Trophoblast cell (in vitro differentiated cells and primary cell): ENCODE measurements around the gene RBFOX1.

ENCODE experiments used
- DNase-seq, 2 donors: peaks; one replicate each; pipeline ENCODE4 v3.0.0-alpha.2; 2016
- H2AFZ ChIP-seq: 2 replicates; pipeline ENCODE4 v1.6.1; 2013; ENCODE audit warnings: low read length, moderate library complexity, mild to moderate bottlenecking; ENCODE audit not compliant: insufficient read depth, poor library complexity
- H2AK5ac ChIP-seq: 2 replicates; pipeline ENCODE4 v1.6.1; 2013; ENCODE audit warnings: mild to moderate bottlenecking, low read length
- H2BK120ac ChIP-seq: 2 replicates; pipeline ENCODE4 v1.6.1; 2013; ENCODE audit warnings: low read length, mild to moderate bottlenecking, moderate library complexity; ENCODE audit not compliant: insufficient read depth, poor library complexity
- H2BK12ac ChIP-seq: 2 replicates; pipeline ENCODE4 v1.6.1; 2013; ENCODE audit warnings: mild to moderate bottlenecking, low read length, moderate library complexity
- H2BK5ac ChIP-seq: 2 replicates; pipeline ENCODE4 v1.6.1; 2013; ENCODE audit warnings: low read length, low read depth, moderate library complexity, mild to moderate bottlenecking; ENCODE audit not compliant: poor library complexity
- H3K14ac ChIP-seq: 2 replicates; pipeline ENCODE4 v1.6.1; 2013; ENCODE audit warnings: mild to moderate bottlenecking, low read length
- H3K18ac ChIP-seq: 2 replicates; pipeline ENCODE4 v1.6.1; 2013; ENCODE audit warnings: mild to moderate bottlenecking, low read length
- H3K23ac ChIP-seq: 2 replicates; pipeline ENCODE4 v1.6.1; 2013; ENCODE audit warnings: low read length
- H3K27ac ChIP-seq: 2 replicates; pipeline ENCODE4 v1.5.1; 2013; ENCODE audit warnings: low read depth, mild to moderate bottlenecking, inconsistent platforms, low read length, moderate library complexity
- H3K27me3 ChIP-seq: 2 replicates; pipeline ENCODE4 v1.6.1; 2013; ENCODE audit warnings: inconsistent platforms, mild to moderate bottlenecking, low read length, moderate library complexity; ENCODE audit not compliant: insufficient read depth
- H3K36me3 ChIP-seq, 2 experiments: 1 replicate in 1 of 2; 2 replicates in 1 of 2; pipeline ENCODE4 v1.6.1; 2013; ENCODE audit warnings: low read length in 2 of 2, mild to moderate bottlenecking in 2 of 2, moderate library complexity in 1 of 2; ENCODE audit not compliant: insufficient read depth in 2 of 2, control insufficient read depth in 1 of 2
- H3K4ac ChIP-seq: 2 replicates; pipeline ENCODE4 v1.6.1; 2013; ENCODE audit warnings: low read depth, mild to moderate bottlenecking, low read length, moderate library complexity
- H3K4me1 ChIP-seq, 2 experiments: 1 replicate in 1 of 2; 2 replicates in 1 of 2; pipeline ENCODE4 v1.6.1; 2013; ENCODE audit warnings: low read length in 2 of 2, mild to moderate bottlenecking in 2 of 2, moderate library complexity in 1 of 2; ENCODE audit not compliant: insufficient read depth in 2 of 2, control insufficient read depth in 1 of 2
- H3K4me2 ChIP-seq: 2 replicates; pipeline ENCODE4 v1.6.1; 2013; ENCODE audit warnings: inconsistent platforms, mild to moderate bottlenecking, low read length, moderate library complexity
- H3K4me3 ChIP-seq: 2 replicates; pipeline ENCODE4 v1.5.1; 2013; ENCODE audit warnings: mild to moderate bottlenecking, low read depth, low read length, inconsistent platforms
- H3K79me1 ChIP-seq: one replicate; pipeline ENCODE4 v1.6.1; 2013; ENCODE audit warnings: low read length
- H3K79me2 ChIP-seq: 2 replicates; pipeline ENCODE4 v1.6.1; 2013; ENCODE audit warnings: low read length, mild to moderate bottlenecking; ENCODE audit not compliant: control insufficient read depth, insufficient read depth, poor library complexity
- H3K9ac ChIP-seq: 2 replicates; pipeline ENCODE4 v1.6.1; 2013; ENCODE audit warnings: mild to moderate bottlenecking, low read length
- H3K9me3 ChIP-seq: 2 replicates; pipeline ENCODE4 v1.6.1; 2013; ENCODE audit warnings: low read depth, mild to moderate bottlenecking, control low read depth, inconsistent platforms, low read length; ENCODE audit not compliant: insufficient read depth
- H4K12ac ChIP-seq: 2 replicates; pipeline ENCODE4 v1.6.1; 2013; ENCODE audit warnings: low read depth, mild to moderate bottlenecking, low read length, moderate library complexity
- H4K8ac ChIP-seq: 2 replicates; pipeline ENCODE4 v1.6.1; 2013; ENCODE audit warnings: low read depth, mild to moderate bottlenecking, low read length, moderate library complexity
- H4K91ac ChIP-seq: one replicate; pipeline ENCODE4 v1.6.1; 2013; ENCODE audit warnings: low read depth, mild to moderate bottlenecking, low read length, moderate library complexity
- WGBS: extraction: QIAGEN DNeasy Blood & Tissue Kit; methylation state at CpG from one replicate; pipeline ENCODE4 v1.1.7; 2013; ENCODE audit warnings: missing lambda C conversion rate; ENCODE audit not compliant: insufficient read length, insufficient coverage; ENCODE audit errors: extremely low coverage; 5-methylcytosine and 5-hydroxymethylcytosine counted together

RBFOX1 gene

GRCh38 chr16:7640334-7640733 is 307.7 kb downstream of the RBFOX1 start:
- Histone ChIP-seq H4K8ac (no peak overlapping the region), H3K4me3 (no peak overlapping the region), H3K23ac (no peak overlapping the region), H3K18ac (no peak overlapping the region), H3K27me3 (no peaks in the 10 kb centered on the region), H2BK12ac (no peak overlapping the region), H3K9ac (no peak overlapping the region), H3K9me3 (no peaks in the 10 kb centered on the region), H3K4me1 (no peaks in the 10 kb centered on the region), H4K12ac (no peak overlapping the region), H3K4me2 (no peak overlapping the region), H2BK5ac (no peak overlapping the region), H3K27ac (no peak overlapping the region), H3K36me3 (no peaks in the 10 kb centered on the region), H3K79me2 (no peaks in the 10 kb centered on the region), H4K91ac (no peak overlapping the region), H2BK120ac (no peak overlapping the region), H3K14ac (no peak overlapping the region), H3K79me1 (no peaks in the 10 kb centered on the region), H3K4ac (no peak overlapping the region), H2AK5ac (no peak overlapping the region), H2AFZ (no peak overlapping the region)
- no peak for DNase-seq
- no CpG with 5 or more reads among the region's 3 CpGs for WGBS

DNA sequence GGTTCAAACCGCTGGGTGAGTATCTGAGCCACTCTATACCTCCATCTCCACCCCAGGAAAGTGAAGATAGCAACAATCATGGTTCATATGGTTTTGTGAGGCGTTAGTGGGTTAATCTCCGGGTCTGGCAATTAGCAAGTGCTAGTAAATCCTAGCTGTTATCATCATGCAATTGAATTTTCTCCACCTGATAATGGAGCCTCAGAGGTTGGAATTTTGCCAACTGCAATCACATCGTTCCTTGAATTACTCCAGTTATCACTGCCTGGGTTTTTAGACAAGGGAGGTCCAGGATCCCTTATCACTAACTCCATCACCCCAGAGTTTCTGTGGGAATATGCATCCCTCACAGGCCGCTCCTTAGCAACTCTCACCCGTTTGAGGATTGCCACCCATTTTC is 311.5 kb downstream of the RBFOX1 start:
- H4K12ac ChIP-seq, result no peak overlapping the region
- no peak overlapping the region for H3K9ac ChIP-seq
- H4K8ac ChIP-seq, result no peak overlapping the region
- no peak overlapping the region for H3K18ac ChIP-seq
- H3K4ac ChIP-seq, result no peak overlapping the region
- H2AFZ ChIP-seq, result no peak overlapping the region
- DNase-seq, result no peak
- no peak overlapping the region for H2BK120ac ChIP-seq
- no peaks in the 10 kb centered on the region for H3K4me1 ChIP-seq
- H3K14ac ChIP-seq, result no peak overlapping the region
- H2AK5ac ChIP-seq, result no peak overlapping the region
- H3K79me2 ChIP-seq, result no peaks in the 10 kb centered on the region
- H3K4me2 ChIP-seq, result no peak overlapping the region
- H3K27ac ChIP-seq, result no peak overlapping the region
- H3K4me3 ChIP-seq, result no peak overlapping the region
- H4K91ac ChIP-seq, result no peak overlapping the region
- WGBS, result no CpG with 5 or more reads among the region's 6 CpGs
- H3K9me3 ChIP-seq, result no peaks in the 10 kb centered on the region
- no peaks in the 10 kb centered on the region for H3K36me3 ChIP-seq
- no peaks in the 10 kb centered on the region for H3K79me1 ChIP-seq
- no peak overlapping the region for H2BK12ac ChIP-seq
- no peaks in the 10 kb centered on the region for H3K27me3 ChIP-seq
- no peak overlapping the region for H3K23ac ChIP-seq
- H2BK5ac ChIP-seq, result no peak overlapping the region

GRCh38 chr16:7644811-7645210 is 312.2 kb downstream of the RBFOX1 start:
- WGBS, result no CpG with 5 or more reads among the region's 5 CpGs

GRCh38 chr16:7646821-7647500 is 314.3 kb downstream of the RBFOX1 start:
- Histone ChIP-seq H2BK120ac (no peak overlapping the region), H2BK12ac (no peak overlapping the region), H3K79me1 (no peaks in the 10 kb centered on the region), H3K9ac (no peak overlapping the region), H4K12ac (no peak overlapping the region), H4K8ac (no peak overlapping the region), H4K91ac (no peak overlapping the region), H2AK5ac (no peak overlapping the region), H3K23ac (no peak overlapping the region), H3K14ac (no peak overlapping the region), H3K4ac (no peak overlapping the region), H3K4me3 (no peak overlapping the region), H3K36me3 (no peaks in the 10 kb centered on the region), H3K9me3 (no peaks in the 10 kb centered on the region), H3K4me2 (no peak overlapping the region), H2AFZ (no peak overlapping the region), H3K18ac (no peak overlapping the region), H3K27me3 (no peaks in the 10 kb centered on the region), H3K79me2 (no peaks in the 10 kb centered on the region), H3K4me1 (no peaks in the 10 kb centered on the region), H3K27ac (no peak overlapping the region), H2BK5ac (no peak overlapping the region)
- DNase-seq, result no peak
- WGBS, result no CpG with 5 or more reads among the region's 7 CpGs

More at GRCh38 chr16:7644811-7645210, 312.2 kb downstream of the RBFOX1 start:
- H3K4me1 ChIP-seq, result no peaks in the 10 kb centered on the region
- no peaks in the 10 kb centered on the region for H3K79me2 ChIP-seq
- no peak overlapping the region for H3K18ac ChIP-seq
- H3K9ac ChIP-seq, result no peak overlapping the region
- H3K23ac ChIP-seq, result no peak overlapping the region
- H3K27ac ChIP-seq, result no peak overlapping the region
- DNase-seq, result no peak
- H3K36me3 ChIP-seq, result no peaks in the 10 kb centered on the region
- H3K27me3 ChIP-seq, result no peaks in the 10 kb centered on the region
- H2BK12ac ChIP-seq, result no peak overlapping the region
- no peak overlapping the region for H2BK120ac ChIP-seq
- H3K4ac ChIP-seq, result no peak overlapping the region
- no peak overlapping the region for H4K12ac ChIP-seq
- no peak overlapping the region for H3K14ac ChIP-seq
- no peak overlapping the region for H2AK5ac ChIP-seq
- no peaks in the 10 kb centered on the region for H3K79me1 ChIP-seq
- H4K8ac ChIP-seq, result no peak overlapping the region
- H2BK5ac ChIP-seq, result no peak overlapping the region
- no peak overlapping the region for H4K91ac ChIP-seq
- H3K4me2 ChIP-seq, result no peak overlapping the region
- no peaks in the 10 kb centered on the region for H3K9me3 ChIP-seq
- no peak overlapping the region for H3K4me3 ChIP-seq
- no peak overlapping the region for H2AFZ ChIP-seq
